Measurements from ENCODE around the gene NSMCE3.
"Not testable (repeated sequence)": the region's sequence is repeated elsewhere in the genome, so short reads cannot be mapped to it uniquely, and the experiment has no call there.

NSMCE3 gene

DNA sequence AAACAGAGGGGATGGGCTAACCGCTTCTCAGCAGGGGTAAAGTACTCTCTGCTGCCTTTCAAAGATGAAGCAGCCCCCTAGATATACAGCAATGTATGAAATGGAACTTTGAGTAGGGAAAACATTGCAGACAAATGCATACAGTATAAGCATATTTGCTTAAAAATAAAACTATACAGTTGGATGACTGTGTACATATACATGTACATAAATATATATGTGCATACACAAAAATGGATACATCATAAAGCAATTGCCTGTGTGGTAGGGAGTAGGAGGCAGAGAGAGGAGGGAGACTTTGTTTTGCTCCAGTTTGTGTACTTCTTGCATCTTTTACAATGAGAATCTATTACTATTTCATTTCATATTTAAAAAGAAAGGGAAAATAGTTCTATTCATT is 28.4 kb downstream of the NSMCE3 start:
- TF ChIP-seq, protein P1, sequence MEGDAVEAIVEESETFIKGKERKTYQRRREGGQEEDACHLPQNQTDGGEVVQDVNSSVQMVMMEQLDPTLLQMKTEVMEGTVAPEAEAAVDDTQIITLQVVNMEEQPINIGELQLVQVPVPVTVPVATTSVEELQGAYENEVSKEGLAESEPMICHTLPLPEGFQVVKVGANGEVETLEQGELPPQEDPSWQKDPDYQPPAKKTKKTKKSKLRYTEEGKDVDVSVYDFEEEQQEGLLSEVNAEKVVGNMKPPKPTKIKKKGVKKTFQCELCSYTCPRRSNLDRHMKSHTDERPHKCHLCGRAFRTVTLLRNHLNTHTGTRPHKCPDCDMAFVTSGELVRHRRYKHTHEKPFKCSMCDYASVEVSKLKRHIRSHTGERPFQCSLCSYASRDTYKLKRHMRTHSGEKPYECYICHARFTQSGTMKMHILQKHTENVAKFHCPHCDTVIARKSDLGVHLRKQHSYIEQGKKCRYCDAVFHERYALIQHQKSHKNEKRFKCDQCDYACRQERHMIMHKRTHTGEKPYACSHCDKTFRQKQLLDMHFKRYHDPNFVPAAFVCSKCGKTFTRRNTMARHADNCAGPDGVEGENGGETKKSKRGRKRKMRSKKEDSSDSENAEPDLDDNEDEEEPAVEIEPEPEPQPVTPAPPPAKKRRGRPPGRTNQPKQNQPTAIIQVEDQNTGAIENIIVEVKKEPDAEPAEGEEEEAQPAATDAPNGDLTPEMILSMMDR (IDR thresholded peaks at IDR 0.05; ENCODE audit: low read depth, low read length, missing control alignments) = no peak
- no peak for DNase-seq
- no peak overlapping the region for H3K27ac ChIP-seq
- no peak overlapping the region for H3K4me3 ChIP-seq (ENCODE audit: low read depth, low read length)
- in situ Hi-C loops (cut with HindIII; ENCODE audit: low pct_ligation_motif_present, low sequenced_read_pairs) = no loop called here
- no peaks in the 10 kb centered on the region for H3K27me3 ChIP-seq (replicated peaks)
- H3K36me3 ChIP-seq (replicated peaks) = no peaks in the 10 kb centered on the region

DNA sequence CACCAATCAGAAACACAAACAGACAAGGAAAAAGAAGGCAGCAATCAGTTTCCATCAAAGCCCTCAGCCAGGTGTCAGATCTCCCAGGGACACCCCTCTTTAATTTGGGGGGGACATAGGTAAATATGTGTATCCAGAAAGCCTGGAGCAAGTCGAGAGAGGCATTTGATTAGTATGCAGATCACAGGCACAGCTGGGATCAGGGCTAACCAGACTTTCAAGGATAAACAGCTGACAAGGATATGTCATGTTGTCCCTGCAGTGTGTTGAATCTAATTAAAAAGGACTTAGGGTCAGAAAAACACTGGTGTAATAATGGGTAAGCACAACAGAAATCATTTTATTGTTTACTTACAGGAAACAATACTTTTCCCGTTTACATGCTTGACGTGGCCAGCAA is 30.2 kb downstream of the NSMCE3 start:
- in situ Hi-C loops (cut with HindIII; ENCODE audit: low pct_ligation_motif_present, low sequenced_read_pairs) = no loop called here
- no peaks in the 10 kb centered on the region for H3K27me3 ChIP-seq (replicated peaks)
- TF ChIP-seq, protein P1 (IDR thresholded peaks at IDR 0.05; ENCODE audit: low read depth, low read length, missing control alignments) = no peak
- no peaks in the 10 kb centered on the region for H3K36me3 ChIP-seq (replicated peaks)
- DNase-seq = no peak
- no peak overlapping the region for H3K27ac ChIP-seq
- H3K4me3 ChIP-seq (ENCODE audit: low read depth, low read length) = no peak overlapping the region

DNA sequence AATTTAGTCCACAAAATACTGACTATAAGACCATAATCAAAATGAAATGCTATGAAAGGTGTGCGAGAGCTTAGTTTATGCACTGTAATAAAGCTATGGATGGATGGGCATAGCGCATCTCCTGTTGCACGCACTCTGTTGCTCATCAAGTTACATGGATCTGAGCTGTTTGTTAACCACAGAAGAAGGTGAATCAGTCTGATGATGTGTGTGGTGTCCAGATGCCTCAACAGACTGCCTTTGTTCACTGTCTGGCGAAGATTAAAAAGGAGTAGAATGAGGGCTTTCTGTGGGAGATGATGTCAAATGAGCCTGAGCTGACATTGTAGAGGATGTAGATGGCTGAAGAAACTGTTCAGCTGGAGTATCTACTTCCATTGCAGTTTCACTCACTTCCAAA is 36.1 kb downstream of the NSMCE3 start:
- TF ChIP-seq, protein P1 (IDR thresholded peaks at IDR 0.05; ENCODE audit: low read depth, low read length, missing control alignments) = no peak
- Histone ChIP-seq H3K27ac (no peak overlapping the region), H3K27me3 (replicated peaks) (no peaks in the 10 kb centered on the region), H3K4me3 (ENCODE audit: low read depth, low read length) (no peak overlapping the region), H3K36me3 (replicated peaks) (no peaks in the 10 kb centered on the region)
- in situ Hi-C loops (cut with HindIII; ENCODE audit: low pct_ligation_motif_present, low sequenced_read_pairs) = no loop called here
- DNase-seq = no peak

DNA sequence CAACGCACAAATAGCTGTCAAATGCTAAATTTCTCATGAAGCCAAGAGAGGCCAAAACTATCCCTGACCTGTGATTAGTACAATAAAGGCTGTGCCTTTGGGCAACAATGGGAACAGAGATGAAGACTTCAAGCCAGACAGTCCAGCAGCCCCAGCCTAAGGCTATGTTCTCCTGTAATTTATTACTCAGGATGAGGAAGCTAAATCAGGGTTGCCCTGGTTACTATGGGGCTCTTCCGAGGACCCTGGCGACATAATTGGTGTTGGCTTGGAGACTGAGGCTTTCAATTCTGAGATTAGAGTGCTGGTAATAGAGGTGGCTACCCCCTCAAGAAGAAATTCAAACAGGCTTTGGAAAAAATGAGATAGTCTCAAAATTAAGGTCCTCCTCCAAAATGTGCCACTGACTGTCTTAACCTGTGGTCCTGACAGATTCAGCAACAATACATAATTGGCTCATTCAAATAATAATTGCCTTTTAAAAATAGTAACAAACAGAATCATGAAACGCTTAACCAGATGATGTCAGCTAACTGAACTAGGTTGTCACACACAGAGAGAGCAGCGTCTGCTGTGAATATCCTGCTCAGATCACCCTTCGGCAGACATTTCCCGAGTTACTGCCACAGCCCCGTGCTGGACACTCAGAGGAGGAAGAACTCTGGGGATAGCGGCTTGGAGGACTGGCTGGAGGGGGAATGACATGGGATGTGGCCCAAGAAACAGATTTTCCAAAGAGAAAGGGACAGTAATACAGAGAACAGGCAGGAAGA is 43.0 kb downstream of the NSMCE3 start:
- Histone ChIP-seq H3K27me3 (replicated peaks) (no peaks in the 10 kb centered on the region), H3K27ac (no peak overlapping the region), H3K4me3 (ENCODE audit: low read depth, low read length) (no peak overlapping the region), H3K36me3 (replicated peaks) (no peaks in the 10 kb centered on the region)
- in situ Hi-C loops (cut with HindIII; ENCODE audit: low pct_ligation_motif_present, low sequenced_read_pairs) = no loop called here
- TF ChIP-seq, protein P1 (IDR thresholded peaks at IDR 0.05; ENCODE audit: low read depth, low read length, missing control alignments) = no peak
- DNase-seq = no peak

DNA sequence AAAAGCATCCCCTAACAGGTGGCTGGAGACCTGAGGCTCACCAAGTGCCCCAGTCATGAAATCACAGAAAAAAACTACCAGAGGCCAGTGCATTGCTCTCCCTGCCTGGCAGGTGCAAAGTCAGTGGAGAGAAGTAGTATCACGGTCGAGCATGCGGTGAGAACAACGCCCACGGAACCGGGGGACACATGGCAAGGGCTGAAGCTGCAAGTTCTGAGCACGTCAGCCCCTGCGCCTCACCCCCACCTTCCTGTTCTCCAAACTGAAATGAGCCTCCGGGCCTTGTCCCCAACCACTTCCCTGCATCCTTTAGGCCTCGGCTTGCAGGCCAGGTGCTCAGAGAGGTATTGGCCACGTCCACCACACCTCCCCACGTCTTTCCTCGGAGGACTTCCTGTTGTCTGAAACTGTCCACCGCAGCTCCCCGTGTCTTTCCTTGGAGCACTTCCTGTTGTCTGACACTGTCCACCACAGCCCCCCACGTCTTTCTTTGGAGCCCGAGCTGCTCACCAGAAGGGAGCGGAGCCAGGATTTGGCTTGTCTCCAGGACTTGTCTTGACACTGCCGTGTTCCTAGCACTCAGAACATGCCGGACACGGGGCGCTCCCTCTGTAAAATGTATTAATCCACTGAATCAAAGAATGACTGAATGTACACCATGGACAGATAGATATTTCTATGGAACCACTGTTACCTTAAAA is 43.9 kb downstream of the NSMCE3 start:
- in situ Hi-C loops (cut with HindIII; ENCODE audit: low pct_ligation_motif_present, low sequenced_read_pairs) = no loop called here
- H3K27me3 ChIP-seq (replicated peaks) = no peaks in the 10 kb centered on the region
- no peak overlapping the region for H3K27ac ChIP-seq
- TF ChIP-seq, protein P1 (IDR thresholded peaks at IDR 0.05; ENCODE audit: low read depth, low read length, missing control alignments) = no peak
- no peak for DNase-seq
- H3K36me3 ChIP-seq (replicated peaks) = no peaks in the 10 kb centered on the region
- H3K4me3 ChIP-seq (ENCODE audit: low read depth, low read length) = no peak overlapping the region

DNA sequence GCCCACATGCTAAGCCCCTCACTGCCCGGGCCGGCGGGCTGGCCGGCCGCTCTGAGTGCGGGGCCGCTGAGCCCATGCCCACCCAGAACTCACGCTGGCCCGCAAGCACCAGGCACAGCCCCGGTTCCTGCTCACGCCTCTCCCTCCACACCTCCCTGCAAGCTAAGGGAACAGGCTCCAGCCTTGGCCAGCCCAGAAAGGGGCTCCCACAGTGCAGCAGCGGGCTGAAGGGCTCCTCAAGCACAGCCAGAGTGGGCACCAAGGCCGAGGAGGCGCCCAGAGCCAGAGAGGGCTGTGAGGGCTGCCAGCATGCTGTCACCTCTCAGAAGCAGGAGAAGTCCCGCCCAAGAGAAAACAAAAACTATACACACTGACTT is 44.6 kb downstream of the NSMCE3 start:
- H3K27ac ChIP-seq; DNase-seq; in situ Hi-C loops (cut with HindIII; ENCODE audit: low pct_ligation_motif_present, low sequenced_read_pairs); H3K4me3 ChIP-seq (ENCODE audit: low read depth, low read length); H3K36me3 ChIP-seq (replicated peaks); H3K27me3 ChIP-seq (replicated peaks): not testable (repeated sequence)

DNA sequence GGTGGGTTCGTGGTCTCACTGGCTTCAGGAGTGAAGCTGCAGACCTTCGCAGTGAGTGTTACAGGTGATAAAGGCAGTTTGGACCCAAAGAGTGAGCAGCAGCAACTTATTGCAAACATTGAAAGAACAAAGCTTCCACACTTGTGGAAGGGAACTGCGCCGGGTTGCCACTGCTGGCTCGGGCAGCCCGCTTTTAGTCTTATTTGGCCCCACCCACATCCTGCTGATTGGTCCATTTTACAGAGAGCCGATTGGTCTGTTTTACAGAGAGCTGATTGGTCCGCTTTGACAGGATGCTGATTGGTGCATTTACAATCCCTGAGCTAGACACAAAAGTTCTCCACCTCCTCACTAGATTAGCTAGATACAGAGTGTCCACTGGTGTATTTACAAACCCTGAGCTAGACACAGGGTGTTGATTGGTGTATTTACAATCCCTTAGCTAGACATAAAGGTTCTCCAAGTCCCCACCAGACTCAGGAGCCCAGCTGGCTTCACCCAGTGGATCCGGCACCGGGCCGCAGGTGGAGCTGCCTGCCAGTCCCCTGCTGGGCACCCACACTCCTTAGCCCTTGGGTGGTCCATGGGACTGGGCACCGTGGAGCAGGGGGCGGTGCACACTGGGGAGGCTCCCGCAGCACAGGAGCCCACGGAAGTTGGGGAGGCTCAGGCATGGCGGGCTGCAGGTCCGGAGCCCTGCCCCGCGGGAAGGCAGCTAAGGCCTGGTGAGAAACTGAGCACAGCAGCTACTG is 45.2 kb downstream of the NSMCE3 start:
- in situ Hi-C loops (cut with HindIII; ENCODE audit: low pct_ligation_motif_present, low sequenced_read_pairs); H3K36me3 ChIP-seq (replicated peaks); H3K4me3 ChIP-seq (ENCODE audit: low read depth, low read length); H3K27me3 ChIP-seq (replicated peaks); DNase-seq; H3K27ac ChIP-seq: not testable (repeated sequence)

All from brain microvascular endothelial cell (primary cell).